Measurements from ENCODE around the gene TMEM115.

The TMEM115 gene

GRCh38 chr3:50336452-50337174 lies 22.7 kb downstream of the TMEM115 start:
- peak in 1 of 2 donors; percentile 43 for DNase-seq (ENCODE audit: extremely low read depth in 1 of 2, low read depth in 1 of 2)

GRCh38 chr3:50334339-50335075 lies 24.8 kb downstream of the TMEM115 start:
- no peak for DNase-seq (ENCODE audit: extremely low read depth in 1 of 2, low read depth in 1 of 2)

GRCh38 chr3:50333744-50334328 lies 25.5 kb downstream of the TMEM115 start:
- no peak for DNase-seq (ENCODE audit: extremely low read depth in 1 of 2, low read depth in 1 of 2)

DNA sequence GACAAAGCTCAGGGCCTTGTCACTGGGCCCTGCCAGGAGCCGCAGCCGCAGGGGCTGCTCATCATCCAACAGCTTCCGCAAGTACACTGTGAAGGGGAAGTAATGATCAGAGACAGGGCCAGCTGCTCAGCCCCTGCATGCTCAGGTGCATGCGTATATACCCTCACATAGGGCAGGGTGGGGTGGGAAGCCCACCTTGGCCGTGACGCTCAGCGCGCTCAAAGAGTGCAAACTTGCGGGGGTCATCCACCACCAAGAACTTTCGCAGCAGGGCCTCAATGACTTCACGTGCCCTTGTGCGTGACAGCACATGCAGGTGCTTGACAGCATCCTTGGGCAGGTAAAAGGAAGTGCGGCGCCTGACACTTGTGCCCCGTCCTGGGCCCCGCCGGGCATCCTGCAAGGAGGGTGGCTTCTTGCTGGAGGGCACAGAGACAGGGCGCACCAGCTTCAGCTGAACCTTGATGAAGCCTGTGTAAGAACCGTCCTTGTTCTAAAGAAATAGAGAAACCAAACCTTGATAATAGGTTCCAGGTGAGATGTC lies 27.9 kb downstream of the TMEM115 start:
- DNase-seq (ENCODE audit: extremely low read depth in 1 of 2, low read depth in 1 of 2), result no peak

- no peak for DNase-seq (ENCODE audit: extremely low read depth in 1 of 2, low read depth in 1 of 2)
Measured at GRCh38 chr3:50330330-50330729, 29.0 kb downstream of the TMEM115 start.

- DNase-seq (ENCODE audit: extremely low read depth in 1 of 2, low read depth in 1 of 2), result peak; percentile 89 to 94
Measured at GRCh38 chr3:50327943-50328691, 31.2 kb downstream of the TMEM115 start, which contains the start of gene TUSC2. TUSC2 (minus strand) TSS chr3:50328223; CDS start chr3:50328099, 124 bp downstream.

DNA sequence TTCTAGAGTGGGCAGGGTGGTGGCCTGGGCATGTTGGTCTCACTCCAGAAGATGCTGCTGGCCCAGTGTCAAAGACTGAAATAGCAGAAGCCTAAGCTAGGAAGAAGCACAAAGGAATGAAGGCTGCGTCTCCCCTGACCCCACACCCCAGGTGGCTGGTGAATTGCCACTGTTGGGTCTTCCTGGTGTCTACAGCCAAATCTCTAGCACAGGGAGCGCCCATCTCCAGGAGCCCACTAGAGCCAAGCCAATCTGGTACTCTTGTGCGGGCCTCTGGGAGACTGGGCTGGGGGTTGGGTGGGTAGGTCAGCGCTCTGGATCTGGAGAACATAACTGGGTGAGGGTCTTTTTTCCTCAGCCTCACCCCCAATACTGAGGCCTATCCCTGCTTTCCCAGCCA lies 32.2 kb downstream of the TMEM115 start:
- DNase-seq (ENCODE audit: extremely low read depth in 1 of 2, low read depth in 1 of 2), result no peak

GRCh38 chr3:50326182-50326541 lies 33.2 kb downstream of the TMEM115 start:
- no peak for DNase-seq (ENCODE audit: extremely low read depth in 1 of 2, low read depth in 1 of 2)

DNA sequence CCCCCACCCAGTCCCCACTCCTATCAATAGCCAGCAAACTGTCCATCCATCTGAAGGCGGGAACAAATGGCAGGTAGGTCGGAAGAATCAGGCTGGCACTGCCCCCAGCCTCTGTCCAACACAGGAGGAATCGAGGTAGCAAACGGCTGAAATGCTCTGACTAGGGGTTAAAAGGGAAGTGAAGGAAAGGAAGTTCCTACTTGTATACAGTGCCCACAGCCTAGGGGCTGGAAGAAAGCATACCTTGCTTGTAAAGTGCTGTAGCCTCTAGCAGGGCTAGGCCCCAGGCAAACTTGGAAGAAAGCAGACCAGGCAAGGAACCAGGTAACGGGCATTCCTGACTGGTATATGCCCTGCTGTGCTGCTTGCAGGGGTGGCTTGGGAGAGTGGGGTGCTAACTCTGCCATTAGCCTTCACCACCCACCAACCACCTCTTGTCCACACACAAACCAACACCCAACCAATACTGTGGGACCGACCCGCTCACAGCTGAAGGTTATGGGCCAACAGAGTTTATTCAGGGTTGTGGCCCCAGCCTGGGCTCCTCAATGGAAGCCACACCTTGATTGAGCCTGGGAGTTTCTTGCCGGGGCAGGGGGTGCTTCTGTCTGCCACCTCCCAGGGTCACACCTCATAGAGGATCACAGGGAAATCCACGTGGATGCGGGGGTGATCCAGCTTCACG lies 33.7 kb downstream of the TMEM115 start:
- no peak for DNase-seq (ENCODE audit: extremely low read depth in 1 of 2, low read depth in 1 of 2)

- DNase-seq (ENCODE audit: extremely low read depth in 1 of 2, low read depth in 1 of 2), result no peak
Measured at GRCh38 chr3:50325113-50325480, 34.2 kb downstream of the TMEM115 start.

DNA sequence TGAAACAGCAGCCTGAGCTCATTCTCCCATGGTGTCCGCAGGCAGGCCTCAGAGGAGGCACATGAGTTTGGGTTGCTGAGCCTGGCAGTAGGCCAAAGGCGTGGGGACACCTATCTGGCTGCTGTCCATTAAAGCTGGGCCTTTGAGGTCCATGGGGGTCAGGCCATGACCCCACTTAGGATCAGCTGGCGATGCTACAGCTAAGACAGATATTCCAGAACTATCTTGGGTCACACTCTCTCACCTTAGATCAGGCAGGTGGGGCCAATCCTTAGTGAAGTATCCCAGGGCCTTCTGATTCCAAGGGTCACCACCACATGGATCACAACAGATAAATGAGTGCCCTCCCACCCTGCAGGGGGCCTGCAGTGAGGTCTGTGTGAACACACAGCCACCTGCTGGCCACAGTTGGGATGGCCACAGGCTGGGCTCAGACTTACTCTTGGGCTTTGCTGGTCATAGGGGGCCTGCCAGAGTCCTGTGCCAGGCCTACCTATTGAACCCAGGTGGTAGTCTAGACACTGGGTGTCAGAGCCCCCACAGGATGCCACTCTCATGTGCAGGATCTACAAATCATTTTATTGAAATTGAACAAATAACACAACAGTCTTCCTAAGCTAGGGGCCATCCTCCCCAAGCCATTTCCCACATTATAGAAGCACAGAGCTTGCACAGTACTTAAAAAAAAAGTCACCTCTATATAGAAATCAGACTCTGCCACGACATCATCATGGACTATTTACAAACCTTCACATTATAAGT lies 34.8 kb downstream of the TMEM115 start:
- peak in 1 of 2 donors; percentile 42 for DNase-seq (ENCODE audit: extremely low read depth in 1 of 2, low read depth in 1 of 2)

- no peak for DNase-seq (ENCODE audit: extremely low read depth in 1 of 2, low read depth in 1 of 2)
Measured at GRCh38 chr3:50323614-50324199, 35.6 kb downstream of the TMEM115 start.

DNA sequence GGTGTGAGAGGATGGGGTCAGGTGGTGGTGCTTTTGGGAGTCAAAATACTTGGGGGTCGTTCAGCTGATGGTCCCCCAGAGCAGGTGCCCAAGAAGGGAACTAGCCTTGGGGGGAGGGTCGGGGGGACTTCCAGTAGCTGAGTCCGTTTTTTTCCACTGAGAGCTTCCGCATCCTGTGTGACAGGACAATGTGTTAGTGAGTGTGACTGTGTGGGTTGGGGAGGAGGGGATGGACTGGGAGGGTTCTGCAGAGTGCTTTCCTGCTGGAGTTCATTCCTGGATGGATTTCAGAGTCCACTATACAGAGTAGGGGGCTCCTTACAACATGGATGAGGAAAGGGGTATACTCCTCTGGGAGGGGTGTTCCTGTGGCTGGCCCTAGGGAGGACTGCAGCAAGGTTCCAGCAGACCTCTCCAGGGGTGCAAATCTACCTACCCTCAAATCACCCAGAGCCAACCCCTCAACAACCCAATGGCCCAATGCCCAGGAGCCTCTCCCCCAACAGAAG lies 36.2 kb downstream of the TMEM115 start:
- no peak for DNase-seq (ENCODE audit: extremely low read depth in 1 of 2, low read depth in 1 of 2)

- DNase-seq (ENCODE audit: extremely low read depth in 1 of 2, low read depth in 1 of 2), result no peak
Measured at GRCh38 chr3:50322386-50323091, 36.8 kb downstream of the TMEM115 start, which contains the start of gene HYAL2. HYAL2 (minus strand) TSS chr3:50322745; CDS start chr3:50320489, 2,256 bp downstream.

DNA sequence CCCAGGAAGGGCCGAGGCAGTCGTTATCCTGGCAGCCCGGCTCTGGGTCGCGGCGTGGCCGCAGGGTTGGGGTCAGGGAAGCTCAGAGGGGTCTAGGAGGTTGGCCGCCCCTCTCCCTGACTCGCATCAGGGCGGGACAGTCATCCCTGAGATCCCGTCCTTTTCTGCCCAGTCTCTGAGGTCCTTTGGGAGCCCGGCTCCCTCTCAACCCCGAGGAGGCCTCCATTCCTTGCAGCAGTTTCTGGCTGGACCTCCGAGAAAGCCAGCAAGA lies 37.3 kb downstream of the TMEM115 start:
- DNase-seq (ENCODE audit: extremely low read depth in 1 of 2, low read depth in 1 of 2), result no peak

GRCh38 chr3:50321336-50322114 lies 37.8 kb downstream of the TMEM115 start:
- peak; percentile 59 to 80 for DNase-seq (ENCODE audit: extremely low read depth in 1 of 2, low read depth in 1 of 2)

DNA sequence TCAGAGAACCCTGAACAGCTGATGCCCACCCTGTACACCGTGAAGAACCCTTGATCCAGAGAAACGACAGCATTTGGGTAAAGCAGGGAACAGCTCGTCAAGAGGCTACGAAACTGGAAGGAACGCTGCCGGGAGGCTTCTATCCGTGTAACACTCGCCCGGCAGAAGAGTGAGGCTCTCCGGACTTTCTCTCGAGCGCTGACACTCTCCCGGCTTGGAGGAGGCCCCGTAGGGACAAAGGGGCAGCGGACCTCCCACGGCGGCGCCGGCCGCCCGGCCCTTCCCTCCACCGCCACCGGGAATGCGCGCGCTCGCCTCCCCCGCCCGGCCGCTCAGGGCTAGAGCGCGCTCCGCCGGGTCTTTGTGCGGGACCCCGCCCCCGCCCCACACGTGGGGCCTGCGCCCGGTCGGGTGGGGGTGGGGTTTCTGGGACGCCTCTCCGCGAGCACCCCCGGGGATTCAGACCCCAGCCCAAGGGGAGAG lies 38.4 kb downstream of the TMEM115 start:
- no peak for DNase-seq (ENCODE audit: extremely low read depth in 1 of 2, low read depth in 1 of 2)
